ENCODE measurements around the gene PIK3R2. TPM values are rescaled to one million over a fixed set of nuclear protein-coding genes. Genes with fewer than 3 reads are reported as not detected.
A peak's percentile ranks its signal among the peaks of the same experiment; 100 is the strongest.

PIK3R2 gene
- total RNA-seq, 4 donors from 2014 or later = 12.2 to 38.1 (median 15.7) TPM

GRCh38 chr19:18179957-18180356 is 27.0 kb downstream of the PIK3R2 start:
- 85 to 91% methylated on average over 5 of the region's 5 CpGs for whole genome bisulfite sequencing, 2 donors
- Histone ChIP-seq H3K27ac (no peak overlapping the region), H3K36me3 (no peaks in the 10 kb centered on the region), H3K27me3 (no peaks in the 10 kb centered on the region), H3K4me1 (peaks cover 0 to 3% (median 0%) of the 10 kb centered on the region in 4 donors), H3K4me3 (no peak overlapping the region), H3K9me3 (no peaks in the 10 kb centered on the region)
- TF ChIP-seq POLR2A (IDR thresholded peaks at IDR 0.05) (no peak), CTCF (IDR thresholded peaks at IDR 0.05) (no peak), EP300 (IDR thresholded peaks at IDR 0.05) (no peak)
- no peak for DNase-seq (ENCODE audit: low spot score in 2 of 2)

DNA sequence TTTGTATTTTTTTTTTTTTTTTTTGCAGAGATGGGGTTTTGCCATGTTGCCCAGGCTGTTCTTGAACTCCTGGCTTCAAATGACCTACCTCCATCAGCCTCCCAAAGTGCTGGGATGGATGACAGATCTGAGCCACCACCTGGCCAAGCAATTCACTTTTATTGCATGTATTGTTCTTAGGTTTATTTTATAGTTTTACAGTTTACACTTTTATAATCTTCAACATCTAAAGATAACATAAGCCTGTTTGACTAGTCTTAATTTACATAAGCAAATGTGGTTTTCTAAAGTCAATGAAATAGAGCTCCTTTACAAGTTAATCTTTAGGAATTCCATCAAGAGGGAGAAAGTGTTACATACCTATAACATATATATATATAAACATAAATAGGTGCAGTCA is 30.6 kb downstream of the PIK3R2 start:
- Histone ChIP-seq H3K4me3 (no peak overlapping the region), H3K27me3 (no peaks in the 10 kb centered on the region), H3K27ac (no peak overlapping the region), H3K9me3 (no peaks in the 10 kb centered on the region), H3K36me3 (no peaks in the 10 kb centered on the region), H3K4me1 (no peaks in the 10 kb centered on the region)
- no peak for TF ChIP-seq CTCF (IDR thresholded peaks at IDR 0.05)
- no peak for TF ChIP-seq EP300 (IDR thresholded peaks at IDR 0.05)
- no peak for TF ChIP-seq POLR2A (IDR thresholded peaks at IDR 0.05)
- DNase-seq (ENCODE audit: low spot score in 2 of 2) = no peak

DNA sequence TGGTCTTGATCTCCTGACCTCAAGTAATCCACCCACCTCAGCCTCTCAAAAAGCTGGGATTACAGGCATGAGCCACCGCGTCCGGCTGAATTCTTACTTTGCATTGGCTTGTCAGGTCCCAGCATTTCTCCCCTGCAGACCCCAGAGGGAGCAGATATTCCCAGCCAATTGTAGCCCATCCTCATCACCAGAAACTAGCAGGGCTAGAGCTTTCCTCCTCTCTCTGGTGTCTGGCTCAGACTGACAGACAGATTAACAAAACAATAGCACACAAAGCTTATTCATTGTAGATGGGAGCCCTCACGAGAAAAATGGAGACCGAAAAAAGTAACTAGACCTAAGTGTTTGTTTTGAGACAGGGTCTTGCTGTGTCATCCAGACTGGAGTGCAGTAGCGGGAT is 32.6 kb downstream of the PIK3R2 start:
- WGBS, 2 donors = 49 to 56% methylated on average over 6 of the region's 6 CpGs
- Histone ChIP-seq H3K4me1 (no peaks in the 10 kb centered on the region), H3K36me3 (no peaks in the 10 kb centered on the region), H3K27ac (no peak overlapping the region), H3K27me3 (no peaks in the 10 kb centered on the region), H3K9me3 (no peaks in the 10 kb centered on the region), H3K4me3 (no peak overlapping the region)
- DNase-seq (ENCODE audit: low spot score in 2 of 2) = no peak
- TF ChIP-seq POLR2A (IDR thresholded peaks at IDR 0.05) = no peak
- TF ChIP-seq CTCF (IDR thresholded peaks at IDR 0.05) = no peak
- TF ChIP-seq EP300 (IDR thresholded peaks at IDR 0.05) = no peak

GRCh38 chr19:18190278-18190677 is 37.3 kb downstream of the PIK3R2 start:
- DNase-seq (ENCODE audit: low spot score in 2 of 2) = no peak
- H3K4me1 ChIP-seq = peaks cover 0 to 28% (median 14%) of the 10 kb centered on the region in 4 donors
- TF ChIP-seq CTCF (IDR thresholded peaks at IDR 0.05) = no peak
- no peak for TF ChIP-seq POLR2A (IDR thresholded peaks at IDR 0.05)
- no peak for TF ChIP-seq EP300 (IDR thresholded peaks at IDR 0.05)
- no peaks in the 10 kb centered on the region for H3K36me3 ChIP-seq
- 83 to 91% methylated on average over 4 of the region's 4 CpGs for WGBS, 2 donors
- H3K4me3 ChIP-seq = no peak overlapping the region
- no peaks in the 10 kb centered on the region for H3K27me3 ChIP-seq
- H3K9me3 ChIP-seq = no peaks in the 10 kb centered on the region
- no peak overlapping the region for H3K27ac ChIP-seq

- no peaks in the 10 kb centered on the region for H3K9me3 ChIP-seq
- peak overlapping the region; percentile 45 to 99 (median 70) for H3K4me3 ChIP-seq
- 77 to 82% methylated on average over 5 of the region's 5 CpGs for WGBS, 2 donors
- TF ChIP-seq POLR2A (IDR thresholded peaks at IDR 0.05) = no peak
- no peak for TF ChIP-seq EP300 (IDR thresholded peaks at IDR 0.05)
- TF ChIP-seq CTCF (IDR thresholded peaks at IDR 0.05) = peak in 1 of 5 experiments; percentile 50
- H3K4me1 ChIP-seq = peaks cover 0 to 28% (median 14%) of the 10 kb centered on the region in 4 donors
- no peaks in the 10 kb centered on the region for H3K27me3 ChIP-seq
- peaks cover 0 to 13% (median 0%) of the 10 kb centered on the region in 3 donors for H3K36me3 ChIP-seq
- peak overlapping the region; percentile 90 to 97 (median 95) for H3K27ac ChIP-seq
- DNase-seq (ENCODE audit: low spot score in 2 of 2) = no peak
Observed at GRCh38 chr19:18191640-18192062, 38.7 kb downstream of the PIK3R2 start.
